ENCODE measurements around the gene ZNF480.
"Not testable (repeated sequence)": the region's sequence is repeated elsewhere in the genome, so short reads cannot be mapped to it uniquely, and the experiment has no call there.

Gene ZNF480

DNA sequence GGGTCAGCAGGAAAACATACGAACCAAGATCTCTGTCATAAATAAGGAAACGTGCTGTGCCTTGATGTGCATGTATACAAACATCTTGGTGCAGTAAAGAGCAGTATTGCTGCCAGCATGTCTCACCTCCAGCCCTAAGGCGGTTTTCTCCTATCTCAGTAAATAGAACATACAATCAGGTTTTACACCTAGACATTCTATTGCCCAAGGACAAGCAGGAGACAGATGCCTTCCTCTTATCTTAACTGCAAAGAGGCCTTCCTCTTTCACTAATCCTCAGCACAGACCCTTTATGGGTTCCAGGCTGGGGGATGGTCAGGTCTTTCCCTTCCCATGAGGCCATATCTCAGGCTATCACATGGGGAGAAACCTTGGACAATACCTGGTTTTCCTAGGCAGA lies 42.1 kb downstream of the ZNF480 start:
- not testable (repeated sequence) for DNase-seq

DNA sequence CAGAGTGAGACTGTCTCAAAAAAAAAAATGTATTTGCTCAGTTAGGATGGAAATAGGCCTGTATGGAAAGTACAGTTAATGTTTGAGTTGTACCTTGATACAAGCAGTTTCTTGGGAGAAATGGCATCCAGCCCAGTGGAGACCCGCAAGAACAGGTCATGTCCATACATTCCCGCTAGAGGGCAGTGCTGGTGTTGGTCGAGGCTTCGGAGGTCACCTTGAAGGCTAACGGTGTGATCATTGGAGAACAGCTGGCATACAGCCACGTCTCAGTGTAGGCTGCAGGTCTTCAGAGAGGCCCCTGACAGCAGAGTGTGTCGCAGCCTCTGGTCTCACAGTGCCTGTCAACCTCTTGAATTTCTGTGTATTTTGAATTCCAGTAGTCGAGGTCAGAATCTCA lies 46.6 kb downstream of the ZNF480 start:
- peak; percentile 59 for DNase-seq

DNA sequence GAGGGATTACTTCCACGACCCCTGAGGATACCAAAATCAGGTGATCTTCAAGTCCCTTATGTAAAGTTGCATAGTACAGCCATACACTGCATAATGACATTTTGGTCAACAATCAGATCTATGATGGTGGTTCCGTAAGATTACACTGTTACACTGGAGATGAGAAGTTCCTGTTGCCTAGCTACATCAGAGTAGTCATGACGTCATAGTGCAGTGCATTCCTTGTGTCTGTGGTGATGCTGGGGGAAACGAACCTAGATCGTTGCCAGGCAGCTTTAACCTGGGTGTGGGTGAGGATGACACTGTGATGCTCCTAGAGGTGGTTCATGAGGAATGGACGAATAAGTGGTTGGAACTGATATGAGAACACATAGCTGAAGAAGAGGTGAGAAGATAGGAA lies 48.2 kb downstream of the ZNF480 start:
- no peak for DNase-seq

DNA sequence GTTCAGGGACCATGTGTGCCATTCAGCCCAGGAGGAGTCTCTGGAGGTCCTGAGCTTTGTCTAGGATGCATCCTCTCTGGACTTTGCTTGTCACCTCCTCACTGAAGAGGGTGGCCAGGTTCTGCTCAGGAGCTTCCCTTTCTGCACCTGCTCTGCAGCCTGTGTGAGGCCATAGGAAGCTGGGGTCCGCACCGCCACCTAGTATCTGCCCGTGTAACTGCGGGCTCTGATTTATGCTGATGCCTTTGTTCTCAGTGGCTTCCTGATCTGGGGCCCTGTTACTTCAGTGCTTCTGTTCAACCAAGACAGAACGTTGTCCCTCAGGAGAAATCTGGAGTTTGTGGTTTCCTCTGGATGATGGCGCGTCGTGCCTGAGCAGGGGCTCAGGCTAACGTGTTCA lies 54.5 kb downstream of the ZNF480 start:
- DNase-seq = peak; percentile 27

DNA sequence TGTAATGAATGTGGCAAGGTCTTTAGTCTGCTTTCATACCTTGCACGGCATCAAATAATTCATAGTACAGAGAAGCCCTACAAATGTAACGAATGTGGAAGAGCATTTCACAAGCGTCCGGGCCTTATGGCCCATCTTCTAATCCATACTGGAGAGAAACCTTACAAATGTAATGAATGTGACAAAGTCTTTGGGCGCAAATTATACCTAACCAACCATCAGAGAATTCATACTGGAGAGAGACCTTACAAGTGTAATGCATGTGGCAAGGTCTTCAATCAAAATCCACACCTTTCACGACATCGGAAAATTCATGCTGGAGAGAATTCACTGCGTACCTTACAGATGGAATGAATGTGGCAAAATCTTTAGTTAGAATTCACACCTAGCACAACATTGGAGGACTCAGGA lies 69.5 kb downstream of the ZNF480 start:
- DNase-seq = no peak

DNA sequence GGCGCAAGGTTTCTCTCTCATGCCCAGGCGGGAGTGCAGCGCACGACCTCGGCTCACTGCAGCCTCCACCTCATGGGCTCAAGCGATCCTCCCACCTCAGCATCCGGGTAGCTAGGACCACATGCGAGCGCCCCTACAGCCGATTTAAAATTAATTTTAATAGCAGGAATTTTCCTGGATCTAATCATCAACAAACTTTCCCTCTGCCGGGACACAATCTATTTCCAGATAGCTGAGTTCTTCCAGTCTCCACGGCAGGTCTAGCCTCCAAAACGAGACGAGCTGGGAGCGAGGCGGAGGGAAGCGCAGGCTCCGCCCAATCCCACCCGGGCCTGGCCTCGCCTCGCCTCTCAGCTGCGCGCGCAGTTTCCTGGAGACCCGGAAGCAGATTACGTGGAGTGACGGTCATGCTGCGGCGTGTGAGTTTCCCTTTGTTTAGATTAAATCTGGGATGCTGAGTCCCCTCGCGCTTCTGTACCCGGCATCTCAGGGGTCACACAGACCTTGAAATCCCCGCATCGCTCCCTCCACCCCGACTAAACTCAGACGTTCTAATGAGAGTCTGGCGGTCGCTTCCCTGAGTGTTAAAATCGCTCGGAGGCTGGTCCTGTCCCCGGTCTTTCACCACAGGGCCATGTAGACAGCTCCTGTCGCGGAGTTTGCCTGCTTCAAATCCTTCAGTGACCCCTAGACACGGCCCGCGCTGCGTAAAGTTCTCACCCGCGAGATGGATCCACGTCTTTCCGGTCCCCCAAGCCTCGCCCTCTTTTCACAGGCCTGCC lies 72.8 kb downstream of the ZNF480 start, which contains the start of gene ZNF880:
ZNF880 (plus strand) TSS at position 365 of the 782 bp plus-strand sequence; CDS start at position 408, 43 bp downstream.
- DNase-seq = peak; percentile 96

DNA sequence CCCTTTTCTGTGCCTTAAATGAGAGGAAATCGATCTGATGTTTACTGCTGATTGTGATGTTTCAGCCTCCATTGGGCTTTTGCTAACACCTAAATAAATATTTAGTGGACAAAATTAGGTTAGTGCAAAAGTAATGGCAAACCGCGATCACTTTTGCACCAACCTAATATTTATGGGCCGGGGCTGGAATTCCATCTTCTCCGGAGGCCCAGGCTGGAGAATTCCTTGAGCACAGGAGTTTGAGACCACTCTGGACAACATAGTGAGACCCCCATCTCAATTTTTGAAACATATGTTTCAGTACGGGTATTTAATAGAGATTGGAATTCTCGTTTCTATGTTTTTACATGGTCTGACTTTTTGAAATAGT lies 73.4 kb downstream of the ZNF480 start:
- DNase-seq = no peak
